K562 (cell line): ENCODE data around the gene ZP3. TPM values are rescaled to one million over a fixed set of nuclear protein-coding genes. Genes with fewer than 3 reads are reported as not detected.
A peak's percentile ranks its signal among the peaks of the same experiment; 100 is the strongest.

Source experiments
- AFF4 ChIP-seq: sonication (generic); formaldehyde crosslinking; IDR thresholded peaks from 2 replicates; pipeline ENCODE4 v1.8.0; 2023; ENCODE audit warnings: mild to moderate bottlenecking, missing genetic modification reagents
- ATF7 ChIP-seq: fragments of 450-650 bp; IDR thresholded peaks from 2 replicates; pipeline ENCODE4 v1.7.1; 2014; ENCODE audit warnings: mild to moderate bottlenecking, moderate library complexity
- BRF1 ChIP-seq: IDR thresholded peaks from 3 replicates; pipeline ENCODE4 v1.6.1; 2011; ENCODE audit warnings: borderline replicate concordance, mild to moderate bottlenecking; ENCODE audit not compliant: insufficient read length; ENCODE audit errors: extremely low read depth
- ERF ChIP-seq: fragments of 450-650 bp; formaldehyde crosslinking; IDR thresholded peaks from 2 replicates; pipeline ENCODE4 v1.4.0; 2020; ENCODE audit warnings: mild to moderate bottlenecking, mixed read lengths
- FOXJ3 ChIP-seq: sonication (generic); formaldehyde crosslinking; IDR thresholded peaks from 2 replicates; pipeline ENCODE4 v1.4.0; 2020; ENCODE audit warnings: mild to moderate bottlenecking, missing genetic modification reagents
- FOXP1 ChIP-seq: sonication (generic); formaldehyde crosslinking; IDR thresholded peaks from 2 replicates; pipeline ENCODE4 v1.8.0; 2022; ENCODE audit warnings: mild to moderate bottlenecking, missing genetic modification reagents
- HDAC8 ChIP-seq: fragments of 450-650 bp; IDR thresholded peaks from 2 replicates; pipeline ENCODE4 v1.6.1; 2016; ENCODE audit warnings: mild to moderate bottlenecking, missing genetic modification characterization, moderate library complexity, missing compliant biosample characterization
- MEF2D ChIP-seq: conservative IDR thresholded peaks from 2 replicates; pipeline ENCODE4 v1.6.1; 2016; ENCODE audit warnings: low read depth, missing genetic modification characterization, missing compliant biosample characterization
- SAFB ChIP-seq: fragments of 200-400 bp; formaldehyde crosslinking; IDR thresholded peaks from 2 replicates; pipeline ENCODE4 v1.6.1; 2017; ENCODE audit warnings: low read depth, low read length, borderline replicate concordance
- STAG1 ChIP-seq: sonication (generic); formaldehyde crosslinking; IDR thresholded peaks from 2 replicates; pipeline ENCODE4 v1.5.0; 2020; ENCODE audit warnings: missing genetic modification reagents, borderline replicate concordance
- ZNF449 ChIP-seq: fragments of 250-450 bp; sonication (Bioruptor Pico); IDR thresholded peaks from 2 replicates; pipeline ENCODE4 v1.8.0; 2022; ENCODE audit warnings: moderate library complexity, mild to moderate bottlenecking, inconsistent platforms
- polyA plus RNA-seq, 8 experiments: library from polyadenylated mRNA; depleted of rRNA in 4 of 8; stranded (reverse) in 5 of 8; unstranded in 3 of 8; fragments of >200 nt; fragmentation: Nextera tagmentation in 2 of 8; fragmentation: Illumina TruSeq in 1 of 8; extraction: Ambion mirVana in 2 of 8; extraction: Trizol in 1 of 8; gene quantifications; 2 replicates each; pipeline versions ENCODE4 v1.2.1 to v1.2.3, GENCODE V29; 2011 to 2014; ENCODE audit warnings: inconsistent platforms in 1 of 8, missing spikeins in 1 of 8
- total RNA-seq, 7 experiments: library from RNA; depleted of rRNA in 6 of 7; stranded (reverse); fragments of >200 nt in 6 of 7; fragmentation: Illumina TruSeq in 2 of 7; extraction: Trizol in 2 of 7; gene quantifications; 2 replicates each; pipeline versions ENCODE4 v1.2.1 to v1.2.3, GENCODE V29; 2011 to 2021; ENCODE audit warnings: low replicate concordance in 1 of 7
- TF ChIP-seq, protein P1 (sequence below), 3 experiments: fragments of 200-800 bp in 1 of 3; fragments of 250-450 bp in 1 of 3; fragments of 450-650 bp in 1 of 3; sonication (Bioruptor Pico) in 1 of 3; sonication (Bioruptor generic) in 1 of 3; formaldehyde crosslinking in 1 of 3; IDR thresholded peaks; 2 replicates each; pipeline versions ENCODE4 v1.6.1 to v1.8.0; 2016 to 2022; ENCODE audit warnings: mild to moderate bottlenecking in 2 of 3, missing genetic modification characterization in 2 of 3, missing compliant biosample characterization in 1 of 3, moderate library complexity in 1 of 3
- TF ChIP-seq, protein P2 (sequence below): fragments of 450-650 bp; formaldehyde crosslinking; IDR thresholded peaks from 2 replicates; pipeline ENCODE4 v1.4.0; 2020; ENCODE audit warnings: mild to moderate bottlenecking, mixed read lengths
- TF ChIP-seq, protein P3 (sequence below): sonication (generic); formaldehyde crosslinking; IDR thresholded peaks from 2 replicates; pipeline ENCODE4 v1.8.0; 2022; ENCODE audit warnings: mild to moderate bottlenecking, missing genetic modification reagents

Gene ZP3
- total and polyA plus RNA-seq, 9 of the 15 experiments (the other 6 are each of a cell fraction or from before 2014, with no cell fraction given): 1.4 to 3.8 (median 2.4) TPM

DNA sequence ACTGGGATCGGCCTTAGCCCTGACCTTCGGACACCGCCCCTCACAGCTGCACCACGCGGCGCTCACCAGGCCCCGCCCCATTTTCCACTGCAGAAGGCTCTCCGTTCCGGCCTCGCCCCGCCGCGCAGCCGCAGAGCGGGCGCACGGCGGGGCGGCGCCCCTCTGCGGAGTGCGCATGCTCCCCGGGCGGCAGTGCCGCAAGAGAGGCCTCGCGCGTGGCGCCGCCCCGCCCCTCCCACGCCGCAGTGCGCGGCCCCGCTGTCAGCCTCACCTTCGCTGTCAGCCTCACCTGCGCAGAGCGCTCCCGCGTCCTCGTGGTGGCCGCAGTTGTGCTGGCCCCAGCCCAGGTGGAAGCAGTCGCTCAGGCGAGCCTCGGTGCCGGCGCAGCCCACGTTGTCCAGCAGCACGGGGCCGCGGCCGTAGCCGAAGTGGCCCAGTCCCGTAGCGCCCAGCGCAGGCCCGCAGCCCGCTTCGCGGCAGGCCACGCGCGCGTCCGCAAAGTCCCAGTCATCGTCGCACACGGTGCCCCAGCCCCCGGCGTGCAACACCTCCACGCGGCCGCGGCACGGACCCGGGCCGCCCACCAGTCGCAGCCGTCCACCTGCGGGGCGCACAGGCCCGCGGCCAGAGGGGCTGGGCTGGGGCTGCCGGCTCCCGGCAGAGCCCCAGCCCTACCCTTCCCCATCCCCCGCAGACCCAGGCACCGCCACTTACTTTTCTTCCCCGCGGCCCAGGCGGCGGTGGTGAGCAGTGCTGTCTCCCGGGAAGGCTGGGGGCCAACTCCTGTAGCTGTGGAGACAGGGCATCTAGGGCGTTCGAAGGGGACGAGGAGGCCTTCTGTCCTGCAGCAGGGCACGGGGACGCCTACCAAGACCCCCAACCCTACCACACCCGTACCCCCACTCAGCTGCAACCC is 31.4 kb upstream of the ZP3 start (continued):
- TF ChIP-seq AFF4 (0 out of 2 replicates have a peak, but pooled peaks have one; percentile 72), MEF2D (tag) (no peak), FOXP1 (CRISPR knock-in tag) (peak; percentile 94), BRF1 (no peak), HDAC8 (tag) (peak; percentile 92; the same call in 1 of the 2 replicates), ATF7 (peak; percentile 78), FOXJ3 (no peak), ZNF449 (CRISPR knock-in tag) (no peak), ERF (peak; percentile 96), SAFB (peak; percentile 95), STAG1 (CRISPR knock-in tag) (no peak; the same call in 1 of the 2 replicates)
- TF ChIP-seq, protein P1, sequence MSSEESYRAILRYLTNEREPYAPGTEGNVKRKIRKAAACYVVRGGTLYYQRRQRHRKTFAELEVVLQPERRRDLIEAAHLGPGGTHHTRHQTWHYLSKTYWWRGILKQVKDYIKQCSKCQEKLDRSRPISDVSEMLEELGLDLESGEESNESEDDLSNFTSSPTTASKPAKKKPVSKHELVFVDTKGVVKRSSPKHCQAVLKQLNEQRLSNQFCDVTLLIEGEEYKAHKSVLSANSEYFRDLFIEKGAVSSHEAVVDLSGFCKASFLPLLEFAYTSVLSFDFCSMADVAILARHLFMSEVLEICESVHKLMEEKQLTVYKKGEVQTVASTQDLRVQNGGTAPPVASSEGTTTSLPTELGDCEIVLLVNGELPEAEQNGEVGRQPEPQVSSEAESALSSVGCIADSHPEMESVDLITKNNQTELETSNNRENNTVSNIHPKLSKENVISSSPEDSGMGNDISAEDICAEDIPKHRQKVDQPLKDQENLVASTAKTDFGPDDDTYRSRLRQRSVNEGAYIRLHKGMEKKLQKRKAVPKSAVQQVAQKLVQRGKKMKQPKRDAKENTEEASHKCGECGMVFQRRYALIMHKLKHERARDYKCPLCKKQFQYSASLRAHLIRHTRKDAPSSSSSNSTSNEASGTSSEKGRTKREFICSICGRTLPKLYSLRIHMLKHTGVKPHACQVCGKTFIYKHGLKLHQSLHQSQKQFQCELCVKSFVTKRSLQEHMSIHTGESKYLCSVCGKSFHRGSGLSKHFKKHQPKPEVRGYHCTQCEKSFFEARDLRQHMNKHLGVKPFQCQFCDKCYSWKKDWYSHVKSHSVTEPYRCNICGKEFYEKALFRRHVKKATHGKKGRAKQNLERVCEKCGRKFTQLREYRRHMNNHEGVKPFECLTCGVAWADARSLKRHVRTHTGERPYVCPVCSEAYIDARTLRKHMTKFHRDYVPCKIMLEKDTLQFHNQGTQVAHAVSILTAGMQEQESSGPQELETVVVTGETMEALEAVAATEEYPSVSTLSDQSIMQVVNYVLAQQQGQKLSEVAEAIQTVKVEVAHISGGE (CRISPR knock-in tag; IDR thresholded peaks at IDR 0.05): peak in 2 of 3 experiments; percentile 35 to 93; a peak in 3 of 6 replicates
- TF ChIP-seq, protein P2, sequence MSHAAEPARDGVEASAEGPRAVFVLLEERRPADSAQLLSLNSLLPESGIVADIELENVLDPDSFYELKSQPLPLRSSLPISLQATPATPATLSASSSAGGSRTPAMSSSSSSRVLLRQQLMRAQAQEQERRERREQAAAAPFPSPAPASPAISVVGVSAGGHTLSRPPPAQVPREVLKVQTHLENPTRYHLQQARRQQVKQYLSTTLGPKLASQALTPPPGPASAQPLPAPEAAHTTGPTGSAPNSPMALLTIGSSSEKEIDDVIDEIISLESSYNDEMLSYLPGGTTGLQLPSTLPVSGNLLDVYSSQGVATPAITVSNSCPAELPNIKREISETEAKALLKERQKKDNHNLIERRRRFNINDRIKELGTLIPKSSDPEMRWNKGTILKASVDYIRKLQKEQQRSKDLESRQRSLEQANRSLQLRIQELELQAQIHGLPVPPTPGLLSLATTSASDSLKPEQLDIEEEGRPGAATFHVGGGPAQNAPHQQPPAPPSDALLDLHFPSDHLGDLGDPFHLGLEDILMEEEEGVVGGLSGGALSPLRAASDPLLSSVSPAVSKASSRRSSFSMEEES (CRISPR knock-in tag): no peak
- TF ChIP-seq, protein P3, sequence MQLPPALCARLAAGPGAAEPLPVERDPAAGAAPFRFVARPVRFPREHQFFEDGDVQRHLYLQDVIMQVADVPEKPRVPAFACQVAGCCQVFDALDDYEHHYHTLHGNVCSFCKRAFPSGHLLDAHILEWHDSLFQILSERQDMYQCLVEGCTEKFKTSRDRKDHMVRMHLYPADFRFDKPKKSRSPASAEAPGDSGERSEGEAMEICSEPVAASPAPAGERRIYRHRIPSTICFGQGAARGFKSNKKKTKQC (CRISPR knock-in tag): peak; percentile 97
